SW 1271 (cell line): ENCODE results near the gene LUZP1.
"Not testable (repeated sequence)": the region's sequence is repeated elsewhere in the genome, so short reads cannot be mapped to it uniquely, and the experiment has no call there.

Experiments
- DNase-seq, 2 experiments: peaks; one replicate each; lab custom pipeline; 2025; lab: John Stamatoyannopoulos, UW

Gene LUZP1

GRCh38 chr1:23168445-23169194 lies at the start of gene LUZP1:
LUZP1 (minus strand) TSS chr1:23168856.
- DNase-seq, result peak in 1 of 2 experiments; percentile 66

GRCh38 chr1:23217421-23218115 lies 48.9 kb upstream of the LUZP1 start, which contains the start of gene HTR1D:
HTR1D (minus strand) TSS chr1:23217502; CDS start chr1:23194219, 23,283 bp downstream.
- DNase-seq, result peak in 1 of 2 experiments; percentile 5

GRCh38 chr1:23216771-23217420 lies 48.2 kb upstream of the LUZP1 start:
- no peak for DNase-seq

GRCh38 chr1:23215751-23216449 lies 47.2 kb upstream of the LUZP1 start:
- DNase-seq, result no peak

- no peak for DNase-seq
These were observed 46.6 kb upstream of the LUZP1 start for GRCh38 chr1:23215291-23215690.

GRCh38 chr1:23214640-23215039 lies 46.0 kb upstream of the LUZP1 start:
- no peak for DNase-seq

- no peak for DNase-seq
These were observed 43.3 kb upstream of the LUZP1 start for GRCh38 chr1:23211955-23212354.

GRCh38 chr1:23210963-23211362 lies 42.3 kb upstream of the LUZP1 start:
- no peak for DNase-seq

- DNase-seq, result peak; percentile 14 to 46
These were observed 41.7 kb upstream of the LUZP1 start for GRCh38 chr1:23210351-23210785.

- no peak for DNase-seq
These were observed 41.1 kb upstream of the LUZP1 start for GRCh38 chr1:23209770-23210169.

GRCh38 chr1:23208527-23208926 lies 39.9 kb upstream of the LUZP1 start:
- DNase-seq, result no peak

GRCh38 chr1:23207733-23208132 lies 39.1 kb upstream of the LUZP1 start:
- not testable (repeated sequence) for DNase-seq

GRCh38 chr1:23202263-23202749 lies 33.6 kb upstream of the LUZP1 start:
- DNase-seq, result peak in 1 of 2 experiments; percentile 13

GRCh38 chr1:23200883-23201282 lies 32.2 kb upstream of the LUZP1 start:
- DNase-seq, result no peak

- peak; percentile 42 to 86 for DNase-seq
These were observed 29.7 kb upstream of the LUZP1 start for GRCh38 chr1:23198373-23198772.

- peak; percentile 84 to 95 for DNase-seq
These were observed 28.1 kb upstream of the LUZP1 start for GRCh38 chr1:23196627-23197328.

- DNase-seq, result peak; percentile 13 to 79
These were observed 25.7 kb upstream of the LUZP1 start for GRCh38 chr1:23194119-23194984.

GRCh38 chr1:23193391-23194118 lies 24.9 kb upstream of the LUZP1 start:
- no peak for DNase-seq

- DNase-seq, result no peak
These were observed 22.5 kb upstream of the LUZP1 start for GRCh38 chr1:23191199-23191598.
